Activated CD8-positive, alpha-beta T cell treated with anti-CD3 and anti-CD28 coated beads for 36 hours (primary cell): ENCODE results near the gene ZNG1F. TPM values are rescaled to one million over a fixed set of nuclear protein-coding genes. Genes with fewer than 3 reads are reported as not detected.
"Not testable (repeated sequence)": the region's sequence is repeated elsewhere in the genome, so short reads cannot be mapped to it uniquely, and the experiment has no call there.

ENCODE experiments used
- ATAC-seq: fragments of 200-7000 bp; cut with Tn5 transposase; one replicate; pipeline ENCODE4 v1.10.0; 2021; ENCODE audit warnings: mild to moderate bottlenecking, moderate library complexity
- CTCF ChIA-PET: fragments of 350-600 bp; sonication (Branson Sonifier 250); formaldehyde crosslinking; loops from one replicate; lab custom pipeline; 2021; ENCODE audit warnings: antibody characterized with exemption; lab: Charles Lee
- POLR2A ChIA-PET: fragments of 350-600 bp; sonication (Branson Sonifier 250); formaldehyde crosslinking; loops from one replicate; lab custom pipeline; 2021; ENCODE audit warnings: antibody characterized with exemption; lab: Charles Lee
- DNase-seq: peaks from one replicate; pipeline ENCODE4 v3.0.0-alpha.2; 2020
- H3K27ac Mint-ChIP-seq: one replicate; pipeline ENCODE4 v1.8.0; 2021; ENCODE audit warnings: mild to moderate bottlenecking, mixed read lengths
- H3K27me3 Mint-ChIP-seq: one replicate; pipeline ENCODE4 v1.8.0; 2021; ENCODE audit warnings: mixed read lengths
- H3K36me3 Mint-ChIP-seq: one replicate; pipeline ENCODE4 v1.8.0; 2021; ENCODE audit warnings: low read depth, mixed read lengths
- H3K4me1 Mint-ChIP-seq: one replicate; pipeline ENCODE4 v1.8.0; 2021; ENCODE audit warnings: low read depth, mixed read lengths
- H3K4me3 Mint-ChIP-seq: one replicate; pipeline ENCODE4 v1.8.0; 2021; ENCODE audit warnings: mild to moderate bottlenecking, moderate library complexity, mixed read lengths
- H3K9me3 Mint-ChIP-seq: one replicate; pipeline ENCODE4 v1.8.0; 2021; ENCODE audit warnings: mixed read lengths
- intact Hi-C: fragments of 100-400 bp; cut with micrococcal nuclease; formaldehyde crosslinking; loops from one replicate; pipeline ENCODE4 v1.10.0; 2022
- total RNA-seq, 2 experiments: library from RNA; stranded (reverse); gene quantifications; one replicate each; pipeline ENCODE4 v1.2.3, GENCODE V29; 2021

Gene ZNG1F
- total RNA-seq, 2 experiments from 2014 or later = 19.5 to 19.9 TPM

DNA sequence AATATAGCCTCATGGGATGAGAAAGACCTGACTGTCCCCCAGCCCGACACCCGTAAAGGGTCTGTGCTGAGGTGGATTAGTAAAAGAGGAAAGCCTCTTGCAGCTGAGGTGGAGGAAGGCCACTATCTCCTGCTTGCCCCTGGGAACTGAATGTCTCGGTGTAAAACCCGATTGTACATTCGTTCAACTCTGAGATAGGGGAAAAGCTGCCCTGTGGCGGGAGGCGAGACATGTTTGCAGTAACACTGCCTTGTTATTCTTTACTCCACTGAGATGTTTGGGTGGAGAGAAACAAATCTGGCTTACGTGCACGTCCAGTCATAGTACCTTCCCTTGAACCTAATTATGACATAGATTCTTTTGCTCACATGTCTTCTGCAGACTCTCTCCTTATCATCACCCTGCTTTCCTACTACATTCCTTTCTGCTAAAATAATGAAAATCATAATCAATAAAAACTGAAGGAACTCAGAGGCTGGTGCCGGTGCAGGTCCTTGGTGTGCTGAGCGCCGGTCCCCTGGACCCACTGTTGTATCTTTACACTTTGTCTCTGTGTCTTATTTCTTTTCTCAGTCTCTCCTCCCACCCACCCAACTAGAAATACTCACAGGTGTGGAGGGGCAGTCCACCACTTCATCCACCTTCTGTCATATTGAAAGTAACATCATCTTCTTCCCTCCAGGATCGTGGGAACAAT lies 83.4 kb downstream of the ZNG1F start:
- ATAC-seq, H3K27ac Mint-ChIP-seq, POLR2A ChIA-PET, CTCF ChIA-PET, H3K4me3 Mint-ChIP-seq, H3K27me3 Mint-ChIP-seq, H3K36me3 Mint-ChIP-seq, H3K4me1 Mint-ChIP-seq, DNase-seq, H3K9me3 Mint-ChIP-seq, intact Hi-C loops: not testable (repeated sequence)

DNA sequence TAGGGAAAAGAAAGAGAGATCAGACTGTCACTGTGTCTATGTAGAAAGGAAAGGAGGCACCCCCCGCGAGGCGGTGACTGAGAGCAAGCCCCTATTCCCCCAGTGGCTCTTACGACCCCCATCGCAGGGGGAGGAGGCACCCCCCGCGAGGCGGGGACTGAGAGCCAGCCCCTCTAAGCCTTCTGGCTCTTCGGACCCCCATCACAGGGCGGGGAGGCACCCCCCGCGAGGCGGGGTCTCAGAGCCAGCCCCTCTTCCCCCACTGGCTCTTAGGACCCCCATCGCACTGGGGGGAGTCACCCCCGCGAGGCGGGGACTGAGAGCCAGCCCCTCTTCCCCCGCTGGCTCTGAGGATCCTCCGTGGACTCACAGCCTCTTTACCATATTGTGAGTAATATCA lies 84.6 kb downstream of the ZNG1F start:
- ATAC-seq, intact Hi-C loops, POLR2A ChIA-PET, H3K4me3 Mint-ChIP-seq, DNase-seq, H3K9me3 Mint-ChIP-seq, H3K27me3 Mint-ChIP-seq, CTCF ChIA-PET, H3K36me3 Mint-ChIP-seq, H3K27ac Mint-ChIP-seq, H3K4me1 Mint-ChIP-seq: not testable (repeated sequence)

DNA sequence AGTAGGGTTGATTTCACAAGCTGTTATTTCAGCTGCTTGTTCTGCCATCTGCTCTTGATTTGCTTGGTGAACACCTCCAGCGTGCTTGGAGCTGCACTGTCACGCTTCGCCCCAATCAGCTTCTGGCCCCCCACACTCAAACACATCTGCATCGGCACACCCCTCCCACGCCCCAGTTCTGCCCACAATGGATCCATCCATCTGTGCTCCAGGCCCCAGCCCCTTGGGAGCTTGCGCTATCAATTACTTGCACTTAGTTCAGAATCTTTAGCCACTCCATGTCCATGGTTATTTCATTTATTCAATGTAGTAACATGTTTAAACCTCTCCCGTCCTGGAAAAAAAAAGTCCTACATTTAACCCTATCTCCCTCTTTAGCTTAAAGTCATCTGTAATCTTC lies 88.6 kb downstream of the ZNG1F start:
- DNase-seq, H3K9me3 Mint-ChIP-seq, H3K36me3 Mint-ChIP-seq, CTCF ChIA-PET, H3K4me1 Mint-ChIP-seq, POLR2A ChIA-PET, H3K4me3 Mint-ChIP-seq, H3K27me3 Mint-ChIP-seq, intact Hi-C loops, H3K27ac Mint-ChIP-seq, ATAC-seq: not testable (repeated sequence)

DNA sequence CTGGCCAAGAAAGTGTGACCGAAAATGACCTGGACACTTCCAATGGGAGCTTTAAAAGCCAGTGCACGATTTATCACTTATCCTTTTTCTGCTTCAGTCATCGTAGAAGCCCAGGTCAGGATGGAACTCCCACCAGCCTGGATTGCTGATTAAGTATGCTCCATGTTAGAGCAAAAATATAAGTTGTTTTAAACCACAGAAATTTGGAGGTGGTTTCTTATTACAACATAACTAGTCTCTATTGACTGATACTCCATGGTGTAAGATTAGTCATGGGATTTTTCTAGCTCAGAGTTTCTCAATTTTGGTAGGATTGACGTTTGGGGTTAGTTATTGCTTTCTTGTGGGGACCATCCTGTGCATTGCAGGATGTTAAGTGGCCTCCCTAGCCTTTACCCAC lies 90.4 kb downstream of the ZNG1F start:
- CTCF ChIA-PET = not testable (repeated sequence)

DNA sequence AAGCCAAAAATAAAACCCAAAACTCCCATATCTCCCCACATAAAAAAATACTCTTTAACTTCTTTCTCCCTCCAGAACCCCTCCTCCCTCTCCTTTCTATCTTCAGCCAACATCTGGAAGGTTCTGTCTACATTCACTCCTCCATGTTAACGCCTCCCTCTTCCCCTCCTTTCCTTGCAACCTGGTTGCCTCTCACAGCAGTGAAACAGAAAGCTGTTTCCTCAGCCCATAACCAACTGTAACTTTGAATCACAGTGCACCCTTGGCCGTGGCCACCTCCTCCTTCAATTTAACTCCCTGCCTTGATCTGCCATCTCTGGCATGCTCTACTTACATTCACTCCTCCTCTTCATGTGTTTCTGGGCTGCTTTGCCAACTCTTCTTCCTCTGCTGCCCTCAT lies 94.1 kb downstream of the ZNG1F start:
- CTCF ChIA-PET, H3K36me3 Mint-ChIP-seq, DNase-seq, intact Hi-C loops, H3K27me3 Mint-ChIP-seq, H3K4me1 Mint-ChIP-seq, POLR2A ChIA-PET, H3K27ac Mint-ChIP-seq, H3K9me3 Mint-ChIP-seq, H3K4me3 Mint-ChIP-seq: not testable (repeated sequence)
- ATAC-seq = peak; percentile 24

More for the DNA sequence above, 90.4 kb downstream of the ZNG1F start:
- H3K9me3 Mint-ChIP-seq, H3K27ac Mint-ChIP-seq, POLR2A ChIA-PET, H3K4me3 Mint-ChIP-seq, H3K4me1 Mint-ChIP-seq, DNase-seq, intact Hi-C loops, H3K36me3 Mint-ChIP-seq, H3K27me3 Mint-ChIP-seq: not testable (repeated sequence)
- peak; percentile 47 for ATAC-seq

DNA sequence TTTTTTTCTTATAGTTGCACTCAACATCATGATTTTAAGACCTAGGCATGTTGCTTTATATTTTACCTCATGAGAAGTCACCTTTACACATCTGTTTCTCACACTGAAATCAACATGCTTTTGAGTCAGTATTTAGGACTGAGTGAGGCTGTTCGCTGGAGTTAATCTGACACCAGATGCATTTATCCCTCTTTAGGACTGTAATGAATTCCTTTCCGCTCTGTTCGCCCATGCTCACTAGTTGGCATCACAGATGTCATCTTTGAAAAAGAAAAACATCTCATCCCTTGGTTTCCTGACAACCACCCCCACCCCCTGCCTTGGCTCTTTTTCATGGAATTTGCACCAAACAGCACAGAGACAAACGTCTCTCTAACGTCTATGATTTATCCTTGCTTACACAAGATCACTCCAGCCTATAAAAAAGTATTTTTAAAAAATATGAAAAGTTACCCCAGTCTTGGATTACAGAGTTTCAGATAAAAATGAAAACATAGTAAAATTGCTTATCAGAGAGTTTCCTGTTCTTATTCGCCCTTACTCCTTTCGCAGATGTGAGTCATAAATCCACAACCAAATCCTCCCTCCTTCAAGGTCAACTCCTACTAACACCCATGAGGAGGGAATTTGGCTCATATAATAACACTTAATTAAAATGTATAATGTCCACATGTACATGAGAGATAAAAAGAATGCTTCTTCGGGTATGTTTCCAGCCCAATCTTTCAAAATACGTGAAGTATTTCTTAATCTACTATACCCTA lies 94.9 kb downstream of the ZNG1F start:
- H3K9me3 Mint-ChIP-seq, H3K4me3 Mint-ChIP-seq, H3K4me1 Mint-ChIP-seq, CTCF ChIA-PET, H3K27ac Mint-ChIP-seq, POLR2A ChIA-PET, DNase-seq, intact Hi-C loops, H3K36me3 Mint-ChIP-seq, ATAC-seq, H3K27me3 Mint-ChIP-seq: not testable (repeated sequence)

DNA sequence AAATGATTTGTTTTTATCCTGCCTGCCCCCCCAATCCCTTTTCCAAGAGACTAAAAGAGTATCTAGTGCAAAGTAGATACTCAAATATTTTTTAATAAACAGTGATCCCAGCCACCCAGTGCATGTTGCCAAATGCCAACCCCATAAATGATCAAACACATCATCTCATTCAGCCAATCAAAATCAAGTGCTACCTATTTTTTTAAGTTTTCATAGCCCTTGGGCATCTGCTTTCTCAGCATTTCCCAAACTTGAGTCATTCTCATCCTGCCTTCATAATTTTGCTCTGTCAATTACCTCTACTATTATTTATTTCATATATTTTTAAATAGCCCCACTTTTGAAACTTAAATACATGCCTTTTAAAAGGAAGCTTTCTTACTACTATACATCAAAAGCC lies 98.2 kb downstream of the ZNG1F start:
- H3K36me3 Mint-ChIP-seq, POLR2A ChIA-PET: not testable (repeated sequence)

DNA sequence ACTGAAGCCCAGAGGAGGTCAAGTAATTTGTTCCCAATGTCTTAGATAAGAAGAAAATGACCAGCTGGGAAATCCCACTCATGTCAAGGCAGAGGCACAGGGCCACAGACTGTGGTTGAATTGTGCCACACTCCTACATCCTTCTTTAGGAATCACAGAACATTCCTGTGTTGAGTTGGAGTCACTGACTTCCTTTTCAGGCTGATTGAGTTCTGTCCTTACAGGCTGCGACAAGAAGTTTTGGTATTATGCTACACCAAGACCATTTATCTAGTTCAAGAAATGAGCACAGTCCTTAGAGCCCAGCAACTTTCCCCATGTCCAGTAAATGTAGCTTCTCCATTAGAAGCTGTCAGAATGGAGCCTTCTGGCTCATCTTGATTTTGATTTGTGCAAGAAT lies 98.7 kb downstream of the ZNG1F start:
- intact Hi-C loops, ATAC-seq, H3K4me3 Mint-ChIP-seq, H3K36me3 Mint-ChIP-seq, H3K9me3 Mint-ChIP-seq, H3K27ac Mint-ChIP-seq, CTCF ChIA-PET, H3K4me1 Mint-ChIP-seq, H3K27me3 Mint-ChIP-seq, DNase-seq, POLR2A ChIA-PET: not testable (repeated sequence)

More for the DNA sequence above, 98.2 kb downstream of the ZNG1F start:
- H3K4me1 Mint-ChIP-seq, DNase-seq, H3K4me3 Mint-ChIP-seq, ATAC-seq, H3K9me3 Mint-ChIP-seq, H3K27ac Mint-ChIP-seq, CTCF ChIA-PET, intact Hi-C loops, H3K27me3 Mint-ChIP-seq: not testable (repeated sequence)
